OCI-LY3 (cell line): Measurements from ENCODE around the gene XRCC5.

ENCODE experiments used
- H2AFZ ChIP-seq: fragments of 200-600, 300-600 bp; shearing (Covaris generic); 2 replicates; pipeline ENCODE4 v1.6.0; 2014; ENCODE audit warnings: antibody characterized with exemption, low read depth, low read length
- H3K27ac ChIP-seq: fragments of 200-600, 300-600 bp; sonication (generic); 2 replicates; pipeline ENCODE4 v1.5.1; 2014; ENCODE audit warnings: mild to moderate bottlenecking, low read length, moderate library complexity, mixed read lengths
- H3K27me3 ChIP-seq: fragments of 200-600, 300-600 bp; sonication (generic); 2 replicates; pipeline ENCODE4 v1.6.1; 2014; ENCODE audit warnings: low read depth, low read length, mixed read lengths
- H3K36me3 ChIP-seq: fragments of 200-600, 300-600 bp; sonication (generic); replicated peaks from 2 replicates; pipeline ENCODE3; 2014; ENCODE audit warnings: low read depth, low read length, mixed read lengths
- H3K4me1 ChIP-seq: fragments of 300-600, 200-600 bp; sonication (generic); 2 replicates; pipeline ENCODE4 v1.6.1; 2014; ENCODE audit warnings: low read length, mixed read lengths
- H3K4me2 ChIP-seq: fragments of 200-600, 300-600 bp; sonication (generic); 2 replicates; pipeline ENCODE4 v1.6.1; 2014; ENCODE audit warnings: low read length, mixed read lengths
- H3K4me3 ChIP-seq: fragments of 300-600, 200-600 bp; sonication (generic); 2 replicates; pipeline ENCODE4 v1.5.1; 2014; ENCODE audit warnings: antibody characterized with exemption, mild to moderate bottlenecking, low read length, moderate library complexity
- H3K79me2 ChIP-seq: fragments of 300-600, 200-600 bp; shearing (Covaris generic); 2 replicates; pipeline ENCODE4 v1.6.1; 2014; ENCODE audit warnings: mild to moderate bottlenecking, low read length, mixed read lengths
- H3K9ac ChIP-seq: fragments of 300-600, 200-600 bp; shearing (Covaris generic); 2 replicates; pipeline ENCODE4 v1.6.0; 2014; ENCODE audit warnings: mild to moderate bottlenecking, low read length, moderate library complexity
- H3K9me3 ChIP-seq: fragments of 200-600, 300-600 bp; shearing (Covaris generic); 2 replicates; pipeline ENCODE4 v1.6.1; 2014; ENCODE audit warnings: low read length, mixed read lengths; ENCODE audit not compliant: insufficient read depth
- H4K20me1 ChIP-seq: fragments of 200-600, 300-600 bp; sonication (generic); 2 replicates; pipeline ENCODE4 v1.6.1; 2016; ENCODE audit warnings: low read length, mixed read lengths; ENCODE audit not compliant: insufficient read depth
- CTCF ChIP-seq: fragments of 200-600, 300-600 bp; sonication (generic); IDR thresholded peaks from 2 replicates; pipeline ENCODE4 v1.5.1; 2014; ENCODE audit warnings: antibody characterized with exemption, low read length, low read depth
- EZH2phosphoT487 ChIP-seq: fragments of 200-600 bp; shearing (Covaris generic); IDR thresholded peaks from 2 replicates; pipeline ENCODE4 v1.6.1; 2018; ENCODE audit warnings: antibody characterized with exemption, mixed run types, low read depth

XRCC5 gene

GRCh38 chr2:216098421-216099334, 10.5 kb upstream of the XRCC5 start:
- Histone ChIP-seq H2AFZ (no peak overlapping the region), H3K79me2 (no peaks in the 10 kb centered on the region), H3K27ac (no peak overlapping the region)

GRCh38 chr2:216101109-216101508, 8.0 kb upstream of the XRCC5 start:
- Histone ChIP-seq H3K27me3 (no peaks in the 10 kb centered on the region), H2AFZ (no peak overlapping the region), H3K4me2 (no peak overlapping the region), H3K9me3 (no peaks in the 10 kb centered on the region), H3K79me2 (no peaks in the 10 kb centered on the region), H3K36me3 (no peaks in the 10 kb centered on the region), H3K9ac (no peak overlapping the region), H3K4me3 (no peak overlapping the region), H3K4me1 (no peaks in the 10 kb centered on the region), H4K20me1 (no peaks in the 10 kb centered on the region), H3K27ac (no peak overlapping the region)
- TF ChIP-seq CTCF (no peak), EZH2phosphoT487 (no peak)

More at GRCh38 chr2:216098421-216099334, 10.5 kb upstream of the XRCC5 start:
- Histone ChIP-seq H3K4me3 (no peak overlapping the region), H3K9ac (no peak overlapping the region), H3K4me1 (no peaks in the 10 kb centered on the region), H4K20me1 (no peaks in the 10 kb centered on the region), H3K9me3 (no peaks in the 10 kb centered on the region), H3K27me3 (no peaks in the 10 kb centered on the region), H3K36me3 (no peaks in the 10 kb centered on the region), H3K4me2 (no peak overlapping the region)
- TF ChIP-seq CTCF (no peak), EZH2phosphoT487 (no peak)

GRCh38 chr2:216103213-216103612, 5.9 kb upstream of the XRCC5 start:
- H3K27me3 ChIP-seq = no peaks in the 10 kb centered on the region
- H3K27ac ChIP-seq = no peak overlapping the region
- H3K4me3 ChIP-seq = no peak overlapping the region
- TF ChIP-seq CTCF (no peak), EZH2phosphoT487 (no peak)
- H3K4me1 ChIP-seq = no peaks in the 10 kb centered on the region
- no peaks in the 10 kb centered on the region for H3K36me3 ChIP-seq
- H3K79me2 ChIP-seq = no peaks in the 10 kb centered on the region
- H4K20me1 ChIP-seq = no peaks in the 10 kb centered on the region
- H3K9me3 ChIP-seq = no peaks in the 10 kb centered on the region
- H3K4me2 ChIP-seq = no peak overlapping the region
- H3K9ac ChIP-seq = no peak overlapping the region
- H2AFZ ChIP-seq = no peak overlapping the region

GRCh38 chr2:216104691-216105090, 4.5 kb upstream of the XRCC5 start:
- no peaks in the 10 kb centered on the region for H3K36me3 ChIP-seq
- H3K9ac ChIP-seq = no peak overlapping the region
- no peaks in the 10 kb centered on the region for H3K9me3 ChIP-seq
- H3K4me2 ChIP-seq = no peak overlapping the region
- no peak overlapping the region for H3K27ac ChIP-seq
- peaks cover 6% of the 10 kb centered on the region for H3K79me2 ChIP-seq
- no peaks in the 10 kb centered on the region for H3K27me3 ChIP-seq
- H4K20me1 ChIP-seq = no peaks in the 10 kb centered on the region
- peaks cover 4% of the 10 kb centered on the region for H3K4me1 ChIP-seq
- TF ChIP-seq CTCF (no peak), EZH2phosphoT487 (no peak)
- no peak overlapping the region for H2AFZ ChIP-seq
- H3K4me3 ChIP-seq = no peak overlapping the region
